Measurements from ENCODE around the gene ALG6.
"Not testable (repeated sequence)": the region's sequence is repeated elsewhere in the genome, so short reads cannot be mapped to it uniquely, and the experiment has no call there.

The ALG6 gene

GRCh38 chr1:63414691-63415365 is 47.4 kb downstream of the ALG6 start:
- DNase-seq (ENCODE audit: low read depth): no peak

GRCh38 chr1:63418101-63418500 is 50.7 kb downstream of the ALG6 start:
- no peak for DNase-seq (ENCODE audit: low read depth)

- DNase-seq (ENCODE audit: low read depth): not testable (repeated sequence)
These were observed 53.3 kb downstream of the ALG6 start for GRCh38 chr1:63420746-63421145.

- DNase-seq (ENCODE audit: low read depth): no peak
These were observed 56.2 kb downstream of the ALG6 start for GRCh38 chr1:63423649-63424048.

- DNase-seq (ENCODE audit: low read depth): no peak
These were observed 61.4 kb downstream of the ALG6 start for GRCh38 chr1:63428815-63429214.

- DNase-seq (ENCODE audit: low read depth): no peak
These were observed 61.9 kb downstream of the ALG6 start for GRCh38 chr1:63429281-63429680.

GRCh38 chr1:63435161-63435560 is 67.7 kb downstream of the ALG6 start:
- DNase-seq (ENCODE audit: low read depth): no peak

GRCh38 chr1:63442141-63442475 is 74.7 kb downstream of the ALG6 start:
- DNase-seq (ENCODE audit: low read depth): no peak

- no peak for DNase-seq (ENCODE audit: low read depth)
These were observed 81.4 kb downstream of the ALG6 start for GRCh38 chr1:63448731-63449246.

- no peak for DNase-seq (ENCODE audit: low read depth)
These were observed 83.0 kb downstream of the ALG6 start for GRCh38 chr1:63450416-63450815.

GRCh38 chr1:63453232-63453631 is 85.8 kb downstream of the ALG6 start:
- DNase-seq (ENCODE audit: low read depth): no peak

GRCh38 chr1:63454269-63454668 is 86.8 kb downstream of the ALG6 start:
- DNase-seq (ENCODE audit: low read depth): no peak

GRCh38 chr1:63458750-63459149 is 91.3 kb downstream of the ALG6 start:
- DNase-seq (ENCODE audit: low read depth): no peak

- no peak for DNase-seq (ENCODE audit: low read depth)
These were observed 94.3 kb downstream of the ALG6 start for GRCh38 chr1:63461661-63462230.

- DNase-seq (ENCODE audit: low read depth): no peak
These were observed 95.8 kb downstream of the ALG6 start for GRCh38 chr1:63463248-63463647.

GRCh38 chr1:63466181-63466580 is 98.8 kb downstream of the ALG6 start:
- DNase-seq (ENCODE audit: low read depth): no peak

GRCh38 chr1:63466759-63467158 is 99.3 kb downstream of the ALG6 start:
- no peak for DNase-seq (ENCODE audit: low read depth)

- not testable (repeated sequence) for DNase-seq (ENCODE audit: low read depth)
These were observed 101.3 kb downstream of the ALG6 start for GRCh38 chr1:63468683-63469082.

- no peak for DNase-seq (ENCODE audit: low read depth)
These were observed 108.3 kb downstream of the ALG6 start for GRCh38 chr1:63475761-63476160.

- DNase-seq (ENCODE audit: low read depth): no peak
These were observed 112.6 kb downstream of the ALG6 start for GRCh38 chr1:63480057-63480456.

- DNase-seq (ENCODE audit: low read depth): no peak
These were observed 119.2 kb downstream of the ALG6 start for GRCh38 chr1:63486629-63487028.

- DNase-seq (ENCODE audit: low read depth): no peak
These were observed 120.1 kb downstream of the ALG6 start for GRCh38 chr1:63487336-63488065.
